HepG2 (cell line): ENCODE measurements around the gene PRSS2. TPM values are rescaled to one million over a fixed set of nuclear protein-coding genes. Genes with fewer than 3 reads are reported as not detected.
A peak's percentile ranks its signal among the peaks of the same experiment; 100 is the strongest.

Experiments
- ATAC-seq: fragments of 200-7000 bp; cut with Tn5 transposase; 3 replicates; pipeline ENCODE4 v1.9.1; 2020; ENCODE audit warnings: mild to moderate bottlenecking, moderate library complexity
- BruUV-seq: library from RNA; stranded (reverse); fragments of 400-500 nt; replicated peaks from 2 replicates; lab custom pipeline; 2021; lab: Mats Ljungman, UMichigan
- CTCF ChIA-PET: fragments of 300-600 bp; formaldehyde crosslinking; extraction: SDS; loops from one replicate; lab custom pipeline; 2021; ENCODE audit warnings: low total read pairs, inconsistent platforms, low intra/inter-chr PET ratio; lab: Yijun Ruan, JAX
- POLR2A ChIA-PET: fragments of 350-600 bp; sonication (Branson Sonifier 250); formaldehyde crosslinking; loops from one replicate; lab custom pipeline; 2020; ENCODE audit warnings: antibody characterized with exemption, inconsistent platforms; lab: Yijun Ruan, JAX
- DNase-seq: peaks from one replicate; pipeline ENCODE4 v3.0.0-alpha.2; 2015; ENCODE audit warnings: low spot score
- FAIRE-seq: peaks from 3 replicates; lab custom pipeline; 2011; peaks lifted over from hg19 to GRCh38; lab: Jason Lieb, UNC
- H2AFZ ChIP-seq: one replicate; pipeline ENCODE4 v1.6.1; 2011; ENCODE audit warnings: low read length, inconsistent platforms
- H3K27ac ChIP-seq: fragments of 300-600 bp; 3 replicates; pipeline ENCODE4 v1.8.0; 2011; ENCODE audit warnings: mixed run types, mild to moderate bottlenecking, mixed read lengths, low read length, inconsistent platforms; ENCODE audit not compliant: insufficient read depth; ENCODE audit errors: extremely low read length
- H3K27me3 ChIP-seq, 2 experiments: fragments of 200-600 bp in 1 of 2; 2 replicates in 1 of 2; 3 replicates in 1 of 2; pipeline versions ENCODE4 v1.6.0 to v1.8.0; 2011; ENCODE audit warnings: low read length in 2 of 2, mild to moderate bottlenecking in 2 of 2, moderate library complexity in 2 of 2, inconsistent platforms in 1 of 2; ENCODE audit not compliant: insufficient read depth in 2 of 2, control insufficient read depth in 1 of 2
- H3K36me3 ChIP-seq, 2 experiments: fragments of 200-600 bp in 1 of 2; replicated peaks in 1 of 2; 2 replicates in 1 of 2; 3 replicates in 1 of 2; pipeline versions ENCODE4 v1.5.1 to v1.8.0; 2011; ENCODE audit warnings: low read length in 2 of 2, inconsistent platforms in 1 of 2; ENCODE audit not compliant: insufficient read depth in 2 of 2, control insufficient read depth in 1 of 2
- H3K4me1 ChIP-seq: 2 replicates; pipeline ENCODE4 v1.5.1; 2012; ENCODE audit warnings: low read length, inconsistent platforms; ENCODE audit not compliant: insufficient read depth
- H3K4me2 ChIP-seq: 2 replicates; pipeline ENCODE4 v1.6.0; 2011; ENCODE audit warnings: low read depth, low read length, inconsistent platforms
- H3K4me3 ChIP-seq, 3 experiments: fragments of 200-600 bp in 1 of 3; sonication (generic), shearing (Covaris generic) in 1 of 3; replicated peaks in 1 of 3; 2 replicates each; pipeline ENCODE4 v1.5.1; 2011 to 2016; ENCODE audit warnings: low read length in 3 of 3, inconsistent platforms in 2 of 3, low read depth in 2 of 3, mild to moderate bottlenecking in 2 of 3, control low read depth in 1 of 3, mixed read lengths in 1 of 3; ENCODE audit not compliant: insufficient read depth in 1 of 3
- H3K79me2 ChIP-seq: one replicate; pipeline ENCODE4 v1.6.1; 2011; ENCODE audit warnings: low read length, inconsistent platforms; ENCODE audit not compliant: insufficient read depth
- H3K9ac ChIP-seq: 2 replicates; pipeline ENCODE4 v1.6.0; 2011; ENCODE audit warnings: mild to moderate bottlenecking, low read depth, low read length, inconsistent platforms; ENCODE audit not compliant: insufficient read depth
- H3K9me3 ChIP-seq: 2 replicates; pipeline ENCODE4 v1.5.1; 2012; ENCODE audit warnings: mild to moderate bottlenecking, low read length
- H4K20me1 ChIP-seq: 2 replicates; pipeline ENCODE4 v1.6.0; 2011; ENCODE audit warnings: inconsistent platforms, mild to moderate bottlenecking, low read length, moderate library complexity; ENCODE audit not compliant: insufficient read depth
- ATF7 ChIP-seq, 2 experiments: fragments of 450-650 bp in 1 of 2; sonication (generic) in 1 of 2; formaldehyde crosslinking in 1 of 2; IDR thresholded peaks; 2 replicates each; pipeline versions ENCODE4 v1.4.0 to v1.6.1; 2016 to 2020; ENCODE audit warnings: antibody characterized with exemption in 1 of 2, mild to moderate bottlenecking in 1 of 2, missing genetic modification reagents in 1 of 2
- HBP1 ChIP-seq: IDR thresholded peaks from 2 replicates; pipeline ENCODE4 v1.6.1; 2016; ENCODE audit warnings: low read depth, control low read depth
- MED8 ChIP-seq: sonication (generic); formaldehyde crosslinking; IDR thresholded peaks from 2 replicates; pipeline ENCODE4 v1.8.1; 2023; ENCODE audit warnings: mild to moderate bottlenecking, missing genetic modification reagents; ENCODE audit not compliant: insufficient replicate concordance
- NFKB2 ChIP-seq: sonication (generic); formaldehyde crosslinking; IDR thresholded peaks from 2 replicates; pipeline ENCODE4 v1.4.0; 2020; ENCODE audit warnings: missing genetic modification reagents, borderline replicate concordance
- SUZ12 ChIP-seq: fragments of 150-350 bp; IDR thresholded peaks from 2 replicates; pipeline ENCODE4 v1.6.1; 2014; ENCODE audit warnings: low read depth, low read length
- ZBTB40 ChIP-seq, 2 experiments: fragments of 450-650 bp in 1 of 2; sonication (generic) in 1 of 2; formaldehyde crosslinking in 1 of 2; IDR thresholded peaks; 2 replicates each; pipeline versions ENCODE4 v1.6.1 to v1.8.0; 2016 to 2022; ENCODE audit warnings: antibody characterized with exemption in 1 of 2, mild to moderate bottlenecking in 1 of 2, missing genetic modification reagents in 1 of 2
- WGBS: methylation state at CpG from one replicate; pipeline ENCODE4 v1.1.6; 2017; ENCODE audit warnings: low lambda C conversion rate; 5-methylcytosine and 5-hydroxymethylcytosine counted together
- in situ Hi-C: cut with HindIII; loops from 2 replicates; pipeline ENCODE4 v1.10.0; 2017; ENCODE audit warnings: low pct_unique_long_range_greater_than_20kb; ENCODE audit not compliant: extremely low pct_ligation_motif_present
- intact Hi-C: fragments of 100-400 bp; cut with micrococcal nuclease; formaldehyde crosslinking; loops from one replicate; pipeline ENCODE4 v1.10.0; 2022; ENCODE audit not compliant: unreplicated experiment
- polyA plus RNA-seq, 8 experiments: library from polyadenylated mRNA; depleted of rRNA in 3 of 8; stranded (reverse) in 7 of 8; unstranded in 1 of 8; fragments of >200 nt; fragmentation: Illumina TruSeq in 4 of 8; extraction: Trizol in 4 of 8; gene quantifications; 2 replicates each; pipeline versions ENCODE4 v1.2.1 to v1.2.3, GENCODE V29; 2011 to 2016; ENCODE audit warnings: low read depth in 4 of 8, missing spikeins in 1 of 8, mixed read lengths in 1 of 8; ENCODE audit not compliant: insufficient read depth in 1 of 8
- total RNA-seq, 5 experiments: library from RNA; depleted of rRNA; stranded (reverse); fragments of >200 nt; fragmentation: Illumina TruSeq; extraction: Trizol; gene quantifications; 2 replicates each; pipeline ENCODE4 v1.2.3, GENCODE V29; 2016; ENCODE audit warnings: low read depth in 1 of 5

The PRSS2 gene
- total and polyA plus RNA-seq, 2 of the 13 experiments (the other 11 are each of a cell fraction or from before 2014, with no cell fraction given), result not detected

GRCh38 chr7:142817506-142817905 is 46.7 kb downstream of the PRSS2 start:
- H2AFZ ChIP-seq, result no peak overlapping the region
- H3K9me3 ChIP-seq, result no peaks in the 10 kb centered on the region
- DNase-seq (no peak), ATAC-seq (no peak), FAIRE-seq (no peak)
- TF ChIP-seq SUZ12, result no peak
- TF ChIP-seq ATF7 (IDR thresholded peaks at IDR 0.05), result peak; percentile 32
- no peak for TF ChIP-seq ATF7 (CRISPR knock-in tag; IDR thresholded peaks at IDR 0.05)
- no peak for TF ChIP-seq MED8
- no peak for TF ChIP-seq ZBTB40 (IDR thresholded peaks at IDR 0.05)
- TF ChIP-seq ZBTB40 (CRISPR knock-in tag; IDR thresholded peaks at IDR 0.05), result no peak
- no peak for TF ChIP-seq NFKB2 (CRISPR knock-in tag)
- no peak for TF ChIP-seq HBP1 (CRISPR knock-in tag)
- H3K4me1 ChIP-seq, result no peaks in the 10 kb centered on the region
- ChIA-PET POLR2A (no interaction called here), CTCF (no interaction called here)
- intact Hi-C loops (no loop called here), in situ Hi-C loops (no loop called here)
- H3K4me2 ChIP-seq, result no peak overlapping the region
- H4K20me1 ChIP-seq, result no peaks in the 10 kb centered on the region
- H3K9ac ChIP-seq, result no peak overlapping the region
- no peaks in the 10 kb centered on the region for H3K79me2 ChIP-seq
- H3K27me3 ChIP-seq, result no peaks in the 10 kb centered on the region
- 21% methylated on average over 2 of the region's 2 CpGs for WGBS
- no peak overlapping the region for H3K27ac ChIP-seq
- H3K36me3 ChIP-seq, result no peaks in the 10 kb centered on the region
- BruUV-seq, result no TSS peak
- no peak overlapping the region for H3K4me3 ChIP-seq
